ENCODE measurements around the gene SLC25A46.
"Not testable (repeated sequence)": the region's sequence is repeated elsewhere in the genome, so short reads cannot be mapped to it uniquely, and the experiment has no call there.

Gene SLC25A46

DNA sequence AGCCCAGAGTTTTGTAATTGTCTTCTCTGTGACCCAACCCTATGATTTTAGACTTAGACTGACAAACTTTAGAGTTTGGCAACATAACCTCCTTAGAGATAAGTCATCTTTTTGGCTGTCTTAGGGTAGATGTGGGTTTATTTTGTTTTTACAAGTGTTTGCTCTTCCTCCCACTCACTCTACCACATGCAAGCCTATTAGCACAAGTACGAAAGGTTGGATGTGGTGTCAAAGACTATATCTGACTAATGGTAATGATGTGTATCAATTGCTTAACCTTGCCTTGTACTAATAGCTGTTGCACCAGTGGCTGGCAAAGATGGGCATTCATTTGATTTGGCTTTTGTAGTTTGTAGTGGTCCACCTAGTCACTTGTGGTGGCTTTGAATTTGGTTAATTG, 46.5 kb downstream of the SLC25A46 start:
- ChIA-PET CTCF (no interaction called here), POLR2A (no interaction called here)
- no peak for TF ChIP-seq FOXM1 (IDR thresholded peaks at IDR 0.05; ENCODE audit: borderline replicate concordance)
- TF ChIP-seq FOXA1 (IDR thresholded peaks at IDR 0.05), result no peak
- no peak for TF ChIP-seq SP1 (IDR thresholded peaks at IDR 0.05)
- TF ChIP-seq SUZ12 (IDR thresholded peaks at IDR 0.05), result no peak
- no peak for TF ChIP-seq ZNF384 (IDR thresholded peaks at IDR 0.05)
- TF ChIP-seq ELF4 (IDR thresholded peaks at IDR 0.05), result no peak
- TF ChIP-seq HDGF (IDR thresholded peaks at IDR 0.05; ENCODE audit: borderline replicate concordance), result no peak
- no peak for TF ChIP-seq FOXK2 (IDR thresholded peaks at IDR 0.05)
- TF ChIP-seq CTBP1 (IDR thresholded peaks at IDR 0.05; ENCODE audit: borderline replicate concordance), result no peak
- no peak for TF ChIP-seq TARDBP (IDR thresholded peaks at IDR 0.05)
- TF ChIP-seq BHLHE40 (IDR thresholded peaks at IDR 0.05; ENCODE audit: borderline replicate concordance), result no peak
- TF ChIP-seq LEF1 (IDR thresholded peaks at IDR 0.05; ENCODE audit: borderline replicate concordance), result no peak
- TF ChIP-seq NFRKB (IDR thresholded peaks at IDR 0.05), result no peak
- TF ChIP-seq, protein P1, sequence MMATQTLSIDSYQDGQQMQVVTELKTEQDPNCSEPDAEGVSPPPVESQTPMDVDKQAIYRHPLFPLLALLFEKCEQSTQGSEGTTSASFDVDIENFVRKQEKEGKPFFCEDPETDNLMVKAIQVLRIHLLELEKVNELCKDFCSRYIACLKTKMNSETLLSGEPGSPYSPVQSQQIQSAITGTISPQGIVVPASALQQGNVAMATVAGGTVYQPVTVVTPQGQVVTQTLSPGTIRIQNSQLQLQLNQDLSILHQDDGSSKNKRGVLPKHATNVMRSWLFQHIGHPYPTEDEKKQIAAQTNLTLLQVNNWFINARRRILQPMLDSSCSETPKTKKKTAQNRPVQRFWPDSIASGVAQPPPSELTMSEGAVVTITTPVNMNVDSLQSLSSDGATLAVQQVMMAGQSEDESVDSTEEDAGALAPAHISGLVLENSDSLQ (IDR thresholded peaks at IDR 0.05), result no peak
- TF ChIP-seq ARNT (IDR thresholded peaks at IDR 0.05), result no peak
- no peak for TF ChIP-seq L3MBTL2 (conservative IDR thresholded peaks at IDR 0.05)
- no peak for DNase-seq (ENCODE audit: extremely low spot score)

DNA sequence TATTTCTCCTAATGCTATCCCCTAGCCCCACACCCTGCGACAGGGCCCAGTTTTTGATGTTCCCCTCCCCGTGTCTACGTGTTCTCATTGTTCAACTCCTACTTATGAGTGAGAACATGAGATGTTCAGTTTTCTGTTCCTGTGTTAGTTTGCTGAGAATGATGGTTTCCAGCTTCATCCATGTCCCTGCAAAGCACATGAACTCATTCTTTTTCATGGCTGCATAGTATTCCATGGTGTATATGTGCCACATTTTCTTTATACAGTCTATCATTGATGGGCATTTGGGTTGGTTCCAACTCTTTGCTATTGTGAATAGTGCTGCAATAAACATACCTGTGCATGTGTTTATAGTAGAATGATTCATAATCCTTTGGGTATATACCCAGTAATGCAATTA, 49.2 kb downstream of the SLC25A46 start:
- CTCF ChIA-PET; POLR2A ChIA-PET; DNase-seq (ENCODE audit: extremely low spot score): not testable (repeated sequence)

DNA sequence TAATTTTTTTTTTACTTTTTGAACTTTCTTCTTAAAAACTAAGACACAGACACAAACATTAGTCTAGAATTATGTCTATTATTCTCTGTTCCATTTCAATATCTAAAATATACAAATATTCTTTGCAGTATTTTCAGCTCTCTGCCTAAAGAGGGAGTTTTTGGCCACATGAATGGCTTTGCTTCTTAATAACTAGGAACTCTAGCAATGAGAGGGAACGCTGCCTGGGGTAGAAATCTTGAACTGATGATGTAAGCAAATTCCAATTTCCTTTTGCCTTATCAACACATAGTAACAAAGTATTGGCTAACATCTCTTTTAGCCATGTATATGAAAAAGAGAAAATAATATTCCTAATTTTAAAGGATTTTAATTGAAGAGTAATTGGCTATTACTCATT, 51.9 kb downstream of the SLC25A46 start:
- DNase-seq (ENCODE audit: extremely low spot score), result no peak
- CTCF ChIA-PET, result no interaction called here
- POLR2A ChIA-PET, result no interaction called here
- TF ChIP-seq ELF4 (IDR thresholded peaks at IDR 0.05) (no peak), TARDBP (IDR thresholded peaks at IDR 0.05) (no peak), NFRKB (IDR thresholded peaks at IDR 0.05) (no peak), SUZ12 (IDR thresholded peaks at IDR 0.05) (no peak), CTBP1 (IDR thresholded peaks at IDR 0.05; ENCODE audit: borderline replicate concordance) (no peak), FOXM1 (IDR thresholded peaks at IDR 0.05; ENCODE audit: borderline replicate concordance) (no peak), LEF1 (IDR thresholded peaks at IDR 0.05; ENCODE audit: borderline replicate concordance) (no peak), L3MBTL2 (conservative IDR thresholded peaks at IDR 0.05) (no peak), SP1 (IDR thresholded peaks at IDR 0.05) (no peak), ARNT (IDR thresholded peaks at IDR 0.05) (no peak), BHLHE40 (IDR thresholded peaks at IDR 0.05; ENCODE audit: borderline replicate concordance) (no peak), FOXK2 (IDR thresholded peaks at IDR 0.05) (no peak), FOXA1 (IDR thresholded peaks at IDR 0.05) (no peak)
- TF ChIP-seq, protein P1 (IDR thresholded peaks at IDR 0.05), result no peak

DNA sequence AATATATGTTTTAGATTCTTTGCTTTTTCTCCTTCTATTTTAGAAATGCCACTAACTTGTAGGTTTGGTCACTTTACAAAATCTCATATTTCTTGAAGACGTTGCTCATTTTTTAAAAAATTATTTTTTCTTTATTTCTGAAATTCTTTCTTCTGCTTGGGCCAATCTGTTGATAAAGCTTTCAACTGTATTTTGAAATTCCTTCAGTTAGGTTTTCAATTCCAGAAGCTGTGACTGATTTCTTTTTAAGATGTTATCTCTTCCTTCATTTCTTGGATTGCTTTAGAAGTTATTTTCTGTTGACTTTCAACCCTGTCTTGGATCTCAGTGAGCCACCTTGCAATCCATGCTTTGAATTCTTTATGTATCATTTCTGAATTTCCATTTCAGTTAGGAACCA, 64.2 kb downstream of the SLC25A46 start:
- CTCF ChIA-PET, result no interaction called here
- DNase-seq (ENCODE audit: extremely low spot score), result no peak
- no peak for TF ChIP-seq BHLHE40 (IDR thresholded peaks at IDR 0.05; ENCODE audit: borderline replicate concordance)
- TF ChIP-seq SUZ12 (IDR thresholded peaks at IDR 0.05), result no peak
- TF ChIP-seq TARDBP (IDR thresholded peaks at IDR 0.05), result no peak
- no peak for TF ChIP-seq L3MBTL2 (conservative IDR thresholded peaks at IDR 0.05)
- TF ChIP-seq FOXA1 (IDR thresholded peaks at IDR 0.05), result no peak
- TF ChIP-seq LEF1 (IDR thresholded peaks at IDR 0.05; ENCODE audit: borderline replicate concordance), result no peak
- TF ChIP-seq SP1 (IDR thresholded peaks at IDR 0.05), result no peak
- no peak for TF ChIP-seq CTBP1 (IDR thresholded peaks at IDR 0.05; ENCODE audit: borderline replicate concordance)
- POLR2A ChIA-PET, result no interaction called here

DNA sequence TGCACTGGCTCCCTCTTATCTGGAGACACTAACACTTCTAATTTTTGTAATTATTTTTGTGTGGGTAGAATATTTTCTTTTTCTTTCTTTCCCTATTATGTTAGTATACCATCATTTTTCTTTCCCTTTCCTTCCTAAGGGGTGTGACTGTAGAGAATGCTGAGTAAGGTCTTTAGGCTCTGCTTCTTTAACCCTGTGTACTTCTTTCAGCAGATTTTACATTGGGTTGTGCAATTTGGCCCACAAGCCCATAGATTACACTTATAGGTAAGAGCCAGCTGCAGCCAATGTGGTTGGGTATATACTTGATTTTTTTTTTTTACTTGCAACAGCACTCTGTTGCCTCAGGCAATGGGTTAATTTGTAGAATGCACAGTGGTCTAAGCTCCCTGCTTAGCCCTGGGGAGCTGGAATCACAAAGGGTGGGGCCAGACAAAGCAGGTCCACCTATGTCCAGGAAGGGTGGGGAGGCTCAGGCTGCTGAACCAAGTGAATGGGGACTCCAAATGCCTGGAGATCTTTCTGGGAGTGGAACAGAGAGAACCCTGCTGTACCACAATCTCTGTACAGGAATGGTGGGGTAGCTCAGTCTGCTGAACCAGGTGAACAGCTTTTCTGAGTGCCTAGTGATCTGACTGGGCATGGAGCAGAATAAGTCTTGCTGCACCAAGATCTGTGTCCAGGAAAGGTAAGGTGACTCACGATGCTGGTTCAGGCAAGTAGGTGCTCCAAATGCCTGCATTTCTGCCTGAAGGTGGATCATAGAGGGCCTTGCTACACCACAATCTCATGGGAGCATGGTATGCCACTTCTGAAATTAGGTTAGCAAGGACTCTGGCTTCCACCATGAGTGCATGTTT, 64.9 kb downstream of the SLC25A46 start:
- DNase-seq (ENCODE audit: extremely low spot score), result no peak
- CTCF ChIA-PET, result no interaction called here
- TF ChIP-seq NFRKB (IDR thresholded peaks at IDR 0.05) (no peak), CTBP1 (IDR thresholded peaks at IDR 0.05; ENCODE audit: borderline replicate concordance) (no peak), FOXM1 (IDR thresholded peaks at IDR 0.05; ENCODE audit: borderline replicate concordance) (no peak), TARDBP (IDR thresholded peaks at IDR 0.05) (no peak), FOXK2 (IDR thresholded peaks at IDR 0.05) (no peak), FOXA1 (IDR thresholded peaks at IDR 0.05) (no peak), LEF1 (IDR thresholded peaks at IDR 0.05; ENCODE audit: borderline replicate concordance) (no peak), SUZ12 (IDR thresholded peaks at IDR 0.05) (no peak), ELF4 (IDR thresholded peaks at IDR 0.05) (no peak), ZNF384 (IDR thresholded peaks at IDR 0.05) (no peak), ARNT (IDR thresholded peaks at IDR 0.05) (no peak), L3MBTL2 (conservative IDR thresholded peaks at IDR 0.05) (no peak), HDGF (IDR thresholded peaks at IDR 0.05; ENCODE audit: borderline replicate concordance) (no peak), SP1 (IDR thresholded peaks at IDR 0.05) (no peak), BHLHE40 (IDR thresholded peaks at IDR 0.05; ENCODE audit: borderline replicate concordance) (no peak)
- TF ChIP-seq, protein P1 (IDR thresholded peaks at IDR 0.05), result no peak
- POLR2A ChIA-PET, result no interaction called here

DNA sequence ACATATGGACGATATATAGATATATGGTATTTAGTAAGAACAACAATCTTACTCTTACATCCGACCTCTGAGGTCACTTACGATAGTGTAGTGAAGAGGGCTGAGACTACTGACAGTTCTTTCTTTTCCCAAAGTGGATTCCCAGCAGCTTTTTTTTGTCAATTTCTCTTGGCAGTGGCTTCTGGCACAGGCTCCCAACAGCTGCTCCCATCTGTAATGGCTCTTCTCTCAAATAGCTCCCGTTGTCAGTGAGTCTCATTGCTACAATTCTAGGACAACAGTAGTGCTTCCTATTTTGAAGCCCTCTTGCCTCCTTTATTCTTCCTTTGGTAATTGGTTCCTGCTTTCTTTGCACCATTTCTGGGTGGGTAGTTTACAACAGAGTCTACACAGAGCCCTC, 68.4 kb downstream of the SLC25A46 start:
- ChIA-PET CTCF (no interaction called here), POLR2A (no interaction called here)
- TF ChIP-seq SUZ12 (IDR thresholded peaks at IDR 0.05) (no peak), ELF4 (IDR thresholded peaks at IDR 0.05) (no peak), HDGF (IDR thresholded peaks at IDR 0.05; ENCODE audit: borderline replicate concordance) (no peak), L3MBTL2 (conservative IDR thresholded peaks at IDR 0.05) (no peak), BHLHE40 (IDR thresholded peaks at IDR 0.05; ENCODE audit: borderline replicate concordance) (no peak), NFRKB (IDR thresholded peaks at IDR 0.05) (no peak), ZNF384 (IDR thresholded peaks at IDR 0.05) (no peak), ARNT (IDR thresholded peaks at IDR 0.05) (no peak), FOXM1 (IDR thresholded peaks at IDR 0.05; ENCODE audit: borderline replicate concordance) (no peak)
- no peak for DNase-seq (ENCODE audit: extremely low spot score)
